Superior temporal gyrus (tissue), 1 donor: ENCODE measurements around the gene UTP20.

Source experiments
- DNase-seq: peaks from one replicate; pipeline ENCODE4 v3.0.0-alpha.2; 2016; ENCODE audit errors: extremely low spot score

The UTP20 gene

GRCh38 chr12:101280006-101280505 is at the start of gene UTP20:
UTP20 (plus strand) TSS chr12:101280105; CDS start chr12:101280283, 178 bp downstream.
- peak; percentile 98 for DNase-seq

- DNase-seq, result no peak
These were observed 49.4 kb upstream of the UTP20 start for GRCh38 chr12:101230547-101230946.

GRCh38 chr12:101231636-101232035 is 48.3 kb upstream of the UTP20 start:
- DNase-seq, result no peak

- DNase-seq, result no peak
These were observed 44.2 kb upstream of the UTP20 start for GRCh38 chr12:101235686-101236085.

- DNase-seq, result no peak
These were observed 41.6 kb upstream of the UTP20 start for GRCh38 chr12:101238306-101238705.

- no peak for DNase-seq
These were observed 41.0 kb upstream of the UTP20 start for GRCh38 chr12:101238800-101239329.

GRCh38 chr12:101243074-101243473 is 36.8 kb upstream of the UTP20 start:
- DNase-seq, result no peak

- DNase-seq, result no peak
These were observed 36.3 kb upstream of the UTP20 start for GRCh38 chr12:101243616-101244015.

GRCh38 chr12:101256266-101256665 is 23.6 kb upstream of the UTP20 start:
- no peak for DNase-seq

GRCh38 chr12:101257357-101257756 is 22.5 kb upstream of the UTP20 start:
- no peak for DNase-seq

GRCh38 chr12:101267111-101267510 is 12.8 kb upstream of the UTP20 start:
- no peak for DNase-seq

- DNase-seq, result no peak
These were observed 3.5 kb upstream of the UTP20 start for GRCh38 chr12:101276433-101276832.

- no peak for DNase-seq
These were observed 2.5 kb upstream of the UTP20 start for GRCh38 chr12:101277443-101277842.

GRCh38 chr12:101287357-101287756 is 7.5 kb downstream of the UTP20 start:
- DNase-seq, result no peak

GRCh38 chr12:101297661-101298060 is 17.8 kb downstream of the UTP20 start:
- DNase-seq, result no peak

- no peak for DNase-seq
These were observed 18.5 kb downstream of the UTP20 start for GRCh38 chr12:101298426-101298825.

- peak; percentile 58 for DNase-seq
These were observed 19.4 kb downstream of the UTP20 start for GRCh38 chr12:101299346-101299745.

GRCh38 chr12:101299931-101300330 is 20.0 kb downstream of the UTP20 start:
- DNase-seq, result peak; percentile 91

GRCh38 chr12:101302741-101303140 is 22.8 kb downstream of the UTP20 start:
- no peak for DNase-seq

- DNase-seq, result no peak
These were observed 25.4 kb downstream of the UTP20 start for GRCh38 chr12:101305226-101305779.

- DNase-seq, result no peak
These were observed 25.9 kb downstream of the UTP20 start for GRCh38 chr12:101305794-101306193.

GRCh38 chr12:101322480-101322879 is 42.6 kb downstream of the UTP20 start:
- no peak for DNase-seq

GRCh38 chr12:101323255-101323654 is 43.4 kb downstream of the UTP20 start:
- DNase-seq, result no peak

- DNase-seq, result no peak
These were observed 45.7 kb downstream of the UTP20 start for GRCh38 chr12:101325590-101325989.
